SIG-M5 treated with dmso at 0.1 percent for 504 hours (cell line): Measurements from ENCODE around the gene KDM6A.
A peak's percentile ranks its signal among the peaks of the same experiment; 100 is the strongest.
"Not testable (repeated sequence)": the region's sequence is repeated elsewhere in the genome, so short reads cannot be mapped to it uniquely, and the experiment has no call there.

Source experiments
- DNase-seq: peaks from one replicate; lab custom pipeline; 2025; ENCODE audit not compliant: unreplicated experiment; lab: John Stamatoyannopoulos, UW

The KDM6A gene

DNA sequence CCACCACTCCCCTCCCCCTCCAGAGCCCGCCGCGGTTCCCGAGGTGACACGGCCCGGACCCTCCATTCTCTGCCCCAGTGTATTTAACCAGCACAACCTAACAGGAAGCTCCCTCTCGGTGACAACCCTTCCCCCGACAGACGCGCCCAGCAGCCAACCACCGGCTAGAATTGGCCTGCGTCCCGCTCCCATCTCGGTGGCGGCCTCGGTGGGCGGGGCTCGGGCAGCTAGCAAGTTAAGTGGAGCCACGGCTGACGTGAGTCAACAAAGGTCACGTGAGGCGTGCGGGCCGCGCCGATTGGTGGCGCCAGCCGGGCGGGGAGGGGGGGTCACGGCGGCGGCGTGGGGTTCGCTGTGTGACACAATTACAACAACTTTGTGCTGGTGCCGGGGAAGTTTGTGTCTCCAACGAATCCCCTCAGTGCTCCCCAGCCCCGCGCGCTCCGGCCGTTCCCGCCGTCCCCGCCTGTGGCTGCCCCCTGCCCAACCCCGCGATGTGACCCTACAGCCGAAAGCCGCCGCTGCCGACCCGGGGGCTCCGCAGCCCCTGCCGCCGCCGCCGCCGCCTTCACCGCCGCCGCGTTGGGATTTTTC, at the start of gene KDM6A:
TSS of gene KDM6A (plus strand) at position 368 of the 594 bp plus-strand sequence. CDS start 364 bp downstream, outside the sequence.
- DNase-seq = peak; percentile 90

DNA sequence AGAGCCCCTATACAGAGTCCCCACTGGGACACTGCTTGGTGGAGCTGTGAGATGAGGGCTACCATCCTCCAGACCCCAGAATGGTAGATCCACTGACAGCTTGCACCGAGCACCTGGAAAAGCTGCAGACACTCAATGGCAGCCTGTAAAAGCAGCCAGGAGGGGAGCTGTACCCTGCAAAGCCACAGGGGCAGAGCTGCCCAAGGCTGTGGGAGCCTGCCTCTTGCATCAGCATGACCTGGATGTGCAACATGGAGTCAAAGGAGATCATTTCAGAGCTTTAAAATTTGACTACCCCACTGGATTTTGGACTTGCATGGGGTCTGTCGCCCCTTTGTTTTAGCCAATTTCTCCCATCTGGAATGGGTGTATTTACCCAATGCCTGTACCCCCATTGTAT, 49.8 kb upstream of the KDM6A start:
- DNase-seq = not testable (repeated sequence)

DNA sequence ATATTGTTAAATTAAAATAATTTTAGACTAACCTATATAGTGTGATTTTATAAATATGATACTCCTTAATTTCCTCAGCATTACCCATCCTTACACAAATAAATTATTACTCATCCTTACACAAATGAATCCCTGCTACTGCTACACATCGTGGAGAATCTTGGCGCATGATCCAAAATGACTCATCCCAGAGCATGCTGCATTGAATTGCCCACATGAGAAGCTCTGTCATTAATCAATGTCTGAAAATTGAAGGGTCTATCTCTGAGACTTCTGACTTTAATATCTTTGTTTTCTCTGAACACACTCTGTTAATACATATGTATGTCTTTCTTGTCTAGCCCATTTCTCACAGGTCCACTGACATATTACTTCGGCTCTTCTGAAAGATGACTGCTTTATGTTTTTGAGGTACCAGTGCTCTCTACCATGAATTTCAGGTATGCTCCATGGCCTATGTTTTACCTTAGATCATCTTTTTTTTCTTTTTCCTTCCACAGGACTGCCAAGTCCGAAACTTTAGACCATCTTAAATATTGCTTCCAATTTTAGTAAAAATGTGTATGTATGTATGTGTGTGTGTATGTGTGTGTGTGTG, 44.9 kb upstream of the KDM6A start:
- no peak for DNase-seq

DNA sequence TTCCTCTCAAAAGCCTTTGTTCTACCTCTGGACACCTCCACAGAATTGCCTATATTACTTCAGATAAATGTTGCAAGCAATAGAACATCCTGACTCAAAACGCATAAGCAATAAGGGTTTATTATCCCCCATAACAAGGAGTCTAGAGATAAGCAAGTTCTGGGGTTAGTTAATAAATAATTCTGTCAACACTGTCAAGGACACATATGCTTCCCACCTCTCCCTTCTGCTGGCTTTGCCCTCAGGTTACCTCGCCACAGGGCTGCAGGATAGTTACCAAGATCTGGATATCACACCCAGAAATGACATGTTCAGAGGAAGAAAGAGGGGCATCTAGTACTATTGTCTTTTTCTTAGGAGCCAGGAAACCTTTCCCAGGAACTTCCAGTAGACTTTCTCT, 43.2 kb upstream of the KDM6A start:
- no peak for DNase-seq

DNA sequence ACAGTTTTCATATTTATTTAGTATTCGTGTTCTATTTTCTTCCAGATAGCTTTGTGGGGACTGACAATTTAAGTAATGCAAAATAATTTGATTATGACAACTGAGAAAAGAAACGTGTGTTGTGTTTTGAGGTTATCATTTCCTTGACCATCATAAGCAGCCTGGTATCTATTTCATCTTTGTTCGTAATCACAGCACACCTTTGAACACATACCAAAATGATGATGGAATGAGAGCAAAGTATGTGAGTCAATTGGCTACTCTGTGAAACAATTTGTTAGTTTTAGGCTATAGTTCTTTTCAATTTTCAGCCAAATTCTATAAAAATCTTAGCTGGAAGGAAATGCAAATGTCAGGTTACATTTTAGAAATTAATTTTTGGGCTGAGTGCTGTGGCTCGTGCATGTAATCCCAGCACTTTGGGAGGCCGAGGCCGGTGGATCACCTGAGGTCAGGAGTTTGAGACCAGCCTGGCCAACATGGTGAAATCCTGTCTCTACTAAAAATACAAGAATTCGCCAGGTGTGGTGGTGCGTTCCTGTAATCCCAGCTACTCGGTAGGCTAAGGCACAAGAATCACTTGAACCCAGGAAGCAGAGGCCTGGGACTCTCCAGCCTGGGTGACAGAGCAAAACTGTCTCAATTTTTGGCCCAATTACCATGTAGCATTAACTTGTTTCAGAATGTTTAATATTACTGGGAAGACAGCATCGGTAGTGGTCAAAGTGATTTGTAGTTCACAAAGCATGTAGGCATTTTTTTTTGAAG, 30.3 kb upstream of the KDM6A start:
- no peak for DNase-seq

DNA sequence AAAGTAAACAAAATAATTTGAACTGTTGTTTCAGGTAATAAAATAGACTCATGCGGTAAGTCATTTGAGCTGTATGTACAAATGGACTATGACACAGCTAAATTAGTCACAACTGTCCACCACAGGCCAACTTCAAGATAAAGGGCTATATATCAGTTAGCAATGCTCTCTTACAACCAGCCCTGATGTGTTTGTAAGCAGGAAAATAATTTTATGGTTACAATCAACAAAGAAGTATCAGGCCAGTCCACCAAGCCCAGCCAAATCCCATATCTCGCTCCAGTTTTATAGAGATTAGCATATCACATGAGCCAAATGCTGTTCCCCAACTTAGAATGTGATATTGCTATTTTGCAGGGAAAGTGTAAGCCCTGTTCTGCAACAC, 29.7 kb upstream of the KDM6A start:
- no peak for DNase-seq

DNA sequence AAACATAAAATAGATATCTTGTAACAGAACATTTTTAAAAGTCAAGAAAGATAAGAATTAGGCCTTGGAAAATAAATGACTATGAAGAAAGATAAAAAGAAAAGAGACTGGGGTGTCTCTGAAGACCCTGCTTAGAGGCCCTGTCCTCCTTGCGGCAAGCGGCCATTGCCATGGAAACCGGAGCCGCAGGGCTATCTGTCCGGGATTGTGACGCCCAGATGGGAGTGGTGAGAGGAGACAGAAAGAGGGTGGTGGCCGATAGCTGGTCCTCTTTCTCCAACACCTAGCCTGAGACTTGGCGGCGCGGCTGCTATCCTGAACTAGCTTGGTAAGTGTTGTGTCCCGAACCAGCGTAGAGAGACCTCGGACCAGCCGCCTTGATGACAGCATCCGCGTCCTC, 29.2 kb upstream of the KDM6A start, which contains the start of gene DUSP21:
TSS of gene DUSP21 (plus strand) at position 269 of the 400 bp plus-strand sequence. CDS start at position 381, 112 bp downstream.
- no peak for DNase-seq

DNA sequence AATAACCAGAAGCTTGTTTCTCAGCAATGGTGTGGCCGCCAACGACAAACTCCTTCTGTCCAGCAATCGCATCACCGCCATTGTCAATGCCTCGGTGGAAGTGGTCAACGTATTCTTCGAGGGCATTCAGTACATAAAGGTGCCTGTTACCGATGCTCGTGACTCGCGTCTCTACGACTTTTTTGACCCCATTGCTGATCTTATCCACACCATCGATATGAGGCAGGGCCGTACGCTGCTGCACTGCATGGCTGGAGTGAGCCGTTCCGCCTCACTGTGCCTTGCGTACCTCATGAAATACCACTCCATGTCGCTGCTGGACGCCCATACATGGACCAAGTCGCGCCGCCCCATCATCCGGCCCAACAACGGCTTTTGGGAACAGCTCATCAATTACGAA, 28.8 kb upstream of the KDM6A start:
- no peak for DNase-seq

DNA sequence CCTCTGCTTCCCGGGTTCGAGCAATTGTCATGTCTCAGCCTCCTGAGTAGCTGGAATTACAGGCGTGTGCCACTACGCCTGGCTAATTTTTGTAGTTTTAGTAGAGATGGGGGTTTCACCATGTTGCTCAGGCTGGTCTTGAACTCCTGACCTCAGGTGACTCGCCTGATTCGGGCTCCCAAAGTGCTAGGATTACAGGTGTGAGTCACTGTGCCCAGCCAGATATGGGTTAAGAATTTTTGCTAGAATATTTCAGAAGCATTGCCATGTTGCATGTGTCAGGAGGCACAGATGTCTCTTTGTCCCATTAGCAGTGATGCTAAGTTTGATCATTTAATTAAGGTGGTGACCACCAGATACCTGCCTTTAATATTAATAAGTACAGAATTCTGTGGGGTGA, 22.1 kb upstream of the KDM6A start:
- not testable (repeated sequence) for DNase-seq

DNA sequence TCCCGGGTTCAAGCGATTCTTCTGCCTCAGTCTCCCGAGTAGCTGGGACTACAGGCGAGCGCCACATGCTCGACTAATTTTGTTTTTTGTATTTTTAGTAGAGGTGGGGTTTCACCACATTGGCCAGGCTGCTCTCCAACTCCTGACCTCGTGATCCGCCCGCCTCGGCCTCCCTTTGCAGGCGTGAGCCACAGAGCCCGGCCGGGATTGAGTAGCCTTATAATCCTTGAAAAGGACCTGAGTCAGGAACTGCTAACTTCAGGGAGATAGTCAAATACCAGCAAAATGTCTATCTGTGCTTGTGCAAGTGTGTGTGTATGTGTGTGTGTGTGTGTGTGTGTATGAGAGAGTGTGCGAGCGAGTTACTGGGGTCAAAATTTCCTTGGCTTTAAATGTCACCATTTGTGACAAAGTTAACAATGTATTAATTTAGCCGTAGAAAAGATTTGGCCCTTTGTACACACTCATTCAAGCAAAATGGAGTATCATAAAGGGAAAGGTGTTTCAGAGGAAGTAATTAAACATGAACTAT, 1.8 kb upstream of the KDM6A start:
- DNase-seq = no peak

DNA sequence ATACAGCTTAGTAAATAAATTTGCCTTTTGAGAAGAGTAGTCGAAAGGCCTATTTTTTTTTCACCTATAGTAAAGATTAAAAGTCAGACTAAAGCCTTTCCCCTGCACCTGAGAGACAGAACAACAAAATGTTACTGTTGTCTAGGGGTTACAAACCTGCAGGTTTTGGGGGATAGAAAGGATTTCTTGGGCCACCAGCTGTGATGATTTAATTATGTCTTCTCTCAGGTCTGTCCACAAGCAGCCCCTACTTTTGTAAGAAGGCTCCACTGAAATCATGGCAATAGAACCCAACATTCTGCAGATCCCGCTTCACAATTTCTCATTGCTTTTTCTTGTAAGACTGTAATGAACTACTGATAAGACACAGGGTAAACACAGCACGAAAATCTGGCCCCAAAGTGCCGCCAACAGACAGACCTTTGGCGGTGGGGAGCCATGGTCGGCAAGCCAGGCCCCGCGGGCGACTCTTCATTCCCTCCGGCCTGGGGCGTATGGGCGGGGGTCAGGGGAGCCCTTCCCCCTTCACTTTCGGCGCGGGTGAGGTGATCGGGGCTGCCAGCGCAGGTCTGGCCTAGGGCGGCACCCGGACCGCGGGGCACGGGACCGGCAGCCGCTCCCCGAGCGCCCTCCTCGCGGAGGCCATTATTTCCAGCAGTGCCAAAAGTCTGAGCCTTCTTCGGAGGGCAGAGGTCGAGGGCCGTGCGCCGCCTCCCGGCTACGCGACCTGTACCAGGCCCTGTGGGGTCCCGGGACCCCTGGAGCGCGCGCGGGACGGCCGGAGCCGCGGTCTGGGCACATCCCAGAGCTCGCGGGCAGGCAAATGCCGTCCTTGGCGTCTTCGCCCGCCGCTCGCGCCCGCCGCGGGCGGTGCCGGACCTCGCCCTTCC, 812 bp upstream of the KDM6A start:
- peak; percentile 16 for DNase-seq

DNA sequence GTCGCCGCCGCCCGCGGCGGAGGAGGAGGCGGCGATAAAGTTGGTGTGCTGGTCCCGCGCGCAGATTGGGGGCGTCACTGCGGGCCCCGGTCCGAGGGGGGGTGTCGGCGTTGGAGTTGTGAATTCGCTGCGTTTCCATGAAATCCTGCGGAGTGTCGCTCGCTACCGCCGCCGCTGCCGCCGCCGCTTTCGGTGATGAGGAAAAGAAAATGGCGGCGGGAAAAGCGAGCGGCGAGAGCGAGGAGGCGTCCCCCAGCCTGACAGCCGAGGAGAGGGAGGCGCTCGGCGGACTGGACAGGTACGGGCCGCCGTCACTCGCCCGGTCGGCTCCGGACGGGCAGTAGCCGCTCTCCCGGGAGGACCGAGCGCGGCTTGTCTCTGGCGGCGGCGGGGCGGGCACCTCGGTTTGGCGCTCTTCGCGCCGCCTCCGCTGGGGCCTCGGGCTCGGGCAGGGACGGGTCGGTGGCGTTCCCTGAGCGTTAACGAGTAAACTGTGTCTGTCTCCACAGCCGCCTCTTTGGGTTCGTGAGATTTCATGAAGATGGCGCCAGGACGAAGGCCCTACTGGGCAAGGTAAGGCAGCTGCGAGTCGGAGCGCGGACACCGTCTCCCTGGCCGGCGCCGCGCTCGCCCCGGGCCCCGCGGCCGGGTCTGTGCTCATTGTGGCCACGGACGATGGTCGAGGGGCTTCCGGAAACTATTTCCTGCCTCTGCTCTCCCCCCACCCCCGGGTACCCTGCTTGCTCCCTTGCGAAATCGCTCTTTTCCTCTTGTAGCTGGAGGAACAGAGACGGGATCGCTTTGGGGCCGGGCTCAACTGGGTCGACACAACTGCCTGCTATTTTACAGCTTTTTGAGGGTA, 658 bp downstream of the KDM6A start:
- peak; percentile 72 for DNase-seq

DNA sequence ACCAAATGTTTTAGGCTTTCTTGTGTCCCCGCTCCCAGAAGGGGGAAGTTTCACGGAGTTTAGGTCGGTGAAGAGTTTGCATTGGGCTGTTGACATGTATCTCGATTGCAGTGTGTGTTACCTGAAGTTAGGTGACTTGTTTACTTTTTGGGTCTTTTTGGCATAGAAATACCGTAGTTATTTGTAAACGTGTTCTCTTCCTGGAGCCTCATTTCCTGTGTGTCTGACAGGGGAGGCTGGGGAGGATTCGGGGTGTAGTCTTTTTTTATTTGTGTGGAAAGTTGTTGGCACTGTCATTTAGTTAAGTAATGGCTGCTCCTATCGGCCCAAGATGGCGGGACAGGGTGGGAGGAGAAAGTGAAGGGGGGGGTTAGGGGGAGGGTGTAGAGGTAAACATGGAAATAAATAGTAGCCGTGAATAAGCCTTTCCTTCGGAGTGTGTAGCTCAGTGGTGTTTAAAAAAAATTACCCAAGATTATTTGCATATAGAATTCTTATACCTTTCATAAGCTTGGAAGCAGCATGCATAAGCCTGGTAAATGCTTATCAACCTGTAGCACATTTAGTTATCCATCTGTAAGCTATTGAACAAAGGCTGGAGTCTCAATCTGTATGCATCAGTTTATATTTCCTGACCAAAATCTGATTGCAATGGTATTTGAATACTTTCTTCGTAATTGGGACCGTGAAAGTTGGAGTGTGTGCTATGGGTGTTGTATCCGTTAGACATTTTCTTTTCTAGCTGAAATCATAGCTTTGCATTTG, 1.6 kb downstream of the KDM6A start:
- peak; percentile 16 for DNase-seq

DNA sequence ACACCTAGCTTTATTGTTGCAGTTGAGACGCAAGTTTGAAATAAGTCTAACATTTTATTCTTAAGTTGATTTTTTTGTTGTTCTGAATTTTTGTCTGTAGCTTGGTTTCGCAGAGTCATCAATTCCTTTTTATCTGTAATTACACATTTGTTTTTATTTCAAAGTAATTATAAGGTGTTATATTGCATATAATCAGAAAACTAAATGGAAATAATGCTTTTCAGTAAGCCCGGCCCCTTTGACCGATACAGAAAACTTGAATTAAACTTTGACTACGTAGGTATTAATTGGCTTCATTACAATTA, 2.1 kb downstream of the KDM6A start:
- DNase-seq = no peak

DNA sequence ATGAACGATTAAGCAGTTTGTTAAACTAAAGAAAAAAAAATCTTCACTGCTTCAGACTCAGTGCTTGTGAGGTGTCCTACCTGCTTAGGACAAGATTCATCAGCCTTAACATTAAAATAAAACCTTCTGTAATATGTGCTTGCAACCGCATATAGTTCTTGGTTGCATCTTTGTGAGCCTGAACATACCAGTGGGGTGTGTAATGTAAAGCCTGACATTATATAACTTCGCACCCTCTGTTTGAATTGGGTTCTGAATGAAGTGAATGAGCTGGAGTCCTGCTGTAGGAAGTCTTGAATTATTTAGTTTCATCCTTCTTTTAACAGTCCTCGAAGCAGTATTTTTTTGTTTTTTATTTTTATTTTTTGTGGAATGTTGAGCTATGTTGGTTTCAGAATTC, 3.1 kb downstream of the KDM6A start:
- no peak for DNase-seq

DNA sequence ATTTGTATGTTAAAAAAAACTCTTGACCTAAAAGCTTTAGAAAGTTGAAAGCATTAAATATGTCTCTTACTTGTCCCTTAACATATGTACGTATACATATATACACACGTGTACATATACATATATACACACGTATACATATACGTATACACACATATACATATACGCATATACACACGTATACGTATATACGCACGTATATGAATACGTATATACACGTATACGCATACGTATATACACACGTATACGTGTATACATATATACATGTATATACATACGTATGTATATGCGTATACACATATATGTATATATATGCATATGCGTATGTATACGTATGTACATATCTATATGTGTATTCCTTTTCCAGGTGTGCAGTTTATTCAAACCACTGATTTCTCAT, 3.8 kb downstream of the KDM6A start:
- no peak for DNase-seq

DNA sequence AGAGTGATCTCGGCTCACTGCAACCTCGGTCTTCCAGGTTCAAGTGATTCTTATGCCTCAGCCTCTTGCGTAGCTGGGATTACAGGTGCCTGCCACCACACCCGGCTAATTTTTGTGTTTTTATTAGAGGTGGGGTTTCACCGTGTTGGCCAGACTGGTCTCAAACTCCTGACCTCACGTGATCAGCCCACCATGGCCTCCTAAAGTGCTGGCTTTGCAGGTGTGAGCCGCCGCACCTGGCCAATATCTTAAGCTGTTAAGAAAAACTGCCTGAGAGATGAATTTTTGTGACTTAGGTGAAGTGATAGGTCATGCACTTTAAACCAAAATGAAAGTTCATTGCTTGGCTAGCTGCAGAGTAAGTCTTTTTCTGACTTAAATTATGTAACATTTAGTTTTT, 5.8 kb downstream of the KDM6A start:
- no peak for DNase-seq

DNA sequence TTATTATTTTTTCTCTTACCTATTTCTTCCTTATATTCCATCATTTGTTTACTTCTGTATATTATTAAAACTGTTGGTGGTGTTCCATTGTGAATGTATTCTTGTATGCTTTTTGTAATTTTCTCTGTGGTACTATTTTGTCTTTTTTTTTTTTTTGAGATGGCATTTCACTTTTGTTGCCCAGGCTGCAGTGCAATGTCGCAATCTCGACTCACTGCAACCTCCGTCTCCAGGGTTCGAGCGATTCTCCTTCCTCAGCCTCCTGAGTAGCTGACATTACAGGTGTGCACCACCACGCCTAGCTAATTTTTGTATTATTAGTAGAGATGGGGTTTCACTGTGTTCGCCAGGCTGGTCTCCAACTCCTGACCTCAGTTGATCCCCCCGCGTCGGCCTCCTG, 8.6 kb downstream of the KDM6A start:
- DNase-seq = no peak

DNA sequence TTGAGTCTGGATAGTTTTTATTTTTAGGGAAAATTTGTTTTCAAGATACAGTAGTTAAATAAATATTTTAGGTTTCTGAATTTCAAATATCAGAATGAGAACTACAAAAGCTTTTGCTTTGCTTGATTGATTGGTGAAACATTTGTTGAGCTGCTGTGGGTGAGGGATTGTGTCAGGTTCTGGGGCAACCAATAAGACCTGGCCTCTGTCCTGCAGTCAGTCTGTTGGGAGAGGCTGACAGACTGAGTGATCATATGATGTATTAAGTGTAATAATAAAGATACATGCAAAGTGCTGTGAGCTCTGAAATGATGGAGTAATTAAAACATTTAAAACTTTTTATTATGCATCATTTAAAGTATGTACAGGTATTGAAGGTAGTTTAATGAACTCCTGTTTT, 9.6 kb downstream of the KDM6A start:
- DNase-seq = no peak

DNA sequence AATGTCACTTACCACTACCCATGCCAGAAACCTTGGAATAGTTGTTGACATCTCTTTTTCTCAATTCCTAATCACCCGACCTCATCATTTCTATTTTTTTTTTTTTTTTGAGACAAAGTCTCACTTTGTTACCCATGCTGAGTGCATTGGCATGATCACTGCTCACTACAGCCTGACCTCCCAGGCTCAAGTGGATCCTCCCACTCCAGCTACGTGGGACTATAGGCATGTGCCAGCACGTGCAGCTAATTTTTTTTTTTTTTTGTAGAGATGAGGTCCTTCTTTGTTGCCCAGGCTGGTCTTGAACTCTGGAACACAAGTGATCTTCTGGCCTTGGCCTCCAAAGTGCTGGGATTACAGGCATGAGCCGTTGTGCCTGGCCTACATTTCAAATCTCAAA, 12.0 kb downstream of the KDM6A start:
- DNase-seq = no peak
